PC-9 (cell line): ENCODE results near the gene KCNC4. TPM values are rescaled to one million over a fixed set of nuclear protein-coding genes. Genes with fewer than 3 reads are reported as not detected.

Experiments
- BruUV-seq: library from RNA; stranded (reverse); fragments of 400-500 nt; replicated peaks from 2 replicates; lab custom pipeline; 2021; lab: Mats Ljungman, UMichigan
- CTCF ChIA-PET: fragments of 300-600 bp; sonication (Branson Sonifier 250); formaldehyde crosslinking; loops from one replicate; lab custom pipeline; 2022; ENCODE audit warnings: antibody characterized with exemption; lab: Charles Lee
- POLR2A ChIA-PET: fragments of 300-600 bp; sonication (Branson Sonifier 250); formaldehyde crosslinking; loops from one replicate; lab custom pipeline; 2022; ENCODE audit warnings: antibody characterized with exemption; ENCODE audit not compliant: unreplicated experiment; lab: Charles Lee
- DNase-seq, 2 experiments: peaks; one replicate each; pipeline versions ENCODE4 v3.0.0 to v3.0.0-alpha.2; 2015 to 2022; ENCODE audit warnings: mixed read lengths in 1 of 2
- H2AFZ ChIP-seq: fragments of 200-600 bp; sonication (generic); 2 replicates; pipeline ENCODE4 v1.8.1; 2017; ENCODE audit warnings: antibody characterized with exemption
- H3F3A ChIP-seq: fragments of 200-600 bp; sonication (generic); 2 replicates; pipeline ENCODE4 v1.8.1; 2017; ENCODE audit warnings: antibody characterized with exemption, mild to moderate bottlenecking, low read depth; ENCODE audit not compliant: insufficient read depth
- H3K27ac ChIP-seq: fragments of 200-600 bp; sonication (generic); 2 replicates; pipeline ENCODE4 v1.6.1; 2016; ENCODE audit warnings: mixed run types
- H3K27me3 ChIP-seq: fragments of 200-600 bp; sonication (generic); 2 replicates; pipeline ENCODE4 v1.6.1; 2016; ENCODE audit warnings: low read depth, mixed run types; ENCODE audit not compliant: insufficient read depth
- H3K36me3 ChIP-seq: fragments of 200-600 bp; sonication (generic); 2 replicates; pipeline ENCODE4 v1.6.1; 2016; ENCODE audit warnings: low read depth, mixed run types
- H3K4me1 ChIP-seq: fragments of 200-600 bp; sonication (generic); replicated peaks from 2 replicates; pipeline ENCODE4 v1.6.1; 2016; ENCODE audit warnings: mixed run types; ENCODE audit not compliant: insufficient read depth
- H3K4me2 ChIP-seq: fragments of 200-600 bp; sonication (generic); 2 replicates; pipeline ENCODE4 v1.6.1; 2017; ENCODE audit warnings: mixed run types
- H3K4me3 ChIP-seq: fragments of 200-600 bp; sonication (generic); 2 replicates; pipeline ENCODE4 v1.6.1; 2016; ENCODE audit warnings: mixed run types
- H3K79me2 ChIP-seq: fragments of 200-600 bp; sonication (generic); 2 replicates; pipeline ENCODE4 v1.6.1; 2017; ENCODE audit warnings: low read depth, mixed run types
- H3K9me2 ChIP-seq: fragments of 200-600 bp; sonication (generic); 2 replicates; pipeline ENCODE4 v1.8.1; 2017; ENCODE audit warnings: mild to moderate bottlenecking; ENCODE audit not compliant: insufficient read depth
- H3K9me3 ChIP-seq: fragments of 200-600 bp; sonication (generic); 2 replicates; pipeline ENCODE4 v1.8.1; 2016; ENCODE audit warnings: low read depth; ENCODE audit not compliant: insufficient read depth
- H4K20me1 ChIP-seq: fragments of 200-600 bp; sonication (generic); 2 replicates; pipeline ENCODE4 v1.8.1; 2017; ENCODE audit not compliant: insufficient read depth
- EZH2 ChIP-seq: fragments of 200-600 bp; sonication (generic); IDR thresholded peaks from 2 replicates; pipeline ENCODE4 v1.8.0; 2017; ENCODE audit warnings: antibody characterized with exemption, low read depth
- intact Hi-C: fragments of 100-400 bp; cut with micrococcal nuclease; formaldehyde crosslinking; loops from one replicate; pipeline ENCODE4 v1.10.0; 2022; ENCODE audit not compliant: unreplicated experiment
- total RNA-seq: library from RNA; stranded (reverse); gene quantifications from 2 replicates; pipeline ENCODE4 v1.2.3, GENCODE V29; 2021
- TF ChIP-seq, protein P1 (sequence below): fragments of 200-600 bp; sonication (generic); conservative IDR thresholded peaks from 2 replicates; pipeline ENCODE4 v1.6.1; 2017; ENCODE audit warnings: mixed run types, antibody characterized with exemption, mild to moderate bottlenecking, moderate library complexity

Gene KCNC4
- total RNA-seq, 1 experiment from 2014 or later: 8.6 TPM

DNA sequence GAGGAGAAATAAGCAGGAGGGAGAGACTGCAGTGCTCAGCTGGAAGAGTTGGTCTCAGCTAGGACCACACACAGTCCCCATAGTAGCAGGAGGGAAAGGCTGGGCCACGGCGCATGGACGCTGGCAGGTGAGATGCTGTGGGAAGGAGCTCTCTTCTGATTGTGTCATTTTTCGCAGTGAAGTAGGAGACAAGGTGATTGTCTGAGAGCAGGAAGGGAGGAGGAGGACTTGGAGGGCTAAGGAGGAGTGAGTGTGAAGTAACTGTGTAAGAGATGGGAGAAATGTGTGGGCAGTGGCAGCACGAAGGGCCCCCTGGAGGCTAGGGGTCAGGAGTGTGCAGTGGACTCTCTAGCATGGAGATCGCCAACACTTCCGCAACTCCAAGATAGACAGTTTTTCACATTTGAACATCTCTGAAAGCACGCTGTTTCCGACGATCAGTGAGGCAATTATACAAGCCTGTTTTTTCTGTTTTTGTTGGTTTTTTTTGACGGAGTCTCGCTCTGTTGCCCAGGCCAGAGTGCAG, 26.4 kb upstream of the KCNC4 start:
- H3K36me3 ChIP-seq: no peaks in the 10 kb centered on the region
- intact Hi-C loops: no loop called here
- H3K27me3 ChIP-seq: no peaks in the 10 kb centered on the region
- H3K4me3 ChIP-seq: no peak overlapping the region
- H2AFZ ChIP-seq: no peak overlapping the region
- H3F3A ChIP-seq: peaks cover 26% of the 10 kb centered on the region
- no peaks in the 10 kb centered on the region for H3K79me2 ChIP-seq
- no peak for TF ChIP-seq EZH2
- TF ChIP-seq, protein P1, sequence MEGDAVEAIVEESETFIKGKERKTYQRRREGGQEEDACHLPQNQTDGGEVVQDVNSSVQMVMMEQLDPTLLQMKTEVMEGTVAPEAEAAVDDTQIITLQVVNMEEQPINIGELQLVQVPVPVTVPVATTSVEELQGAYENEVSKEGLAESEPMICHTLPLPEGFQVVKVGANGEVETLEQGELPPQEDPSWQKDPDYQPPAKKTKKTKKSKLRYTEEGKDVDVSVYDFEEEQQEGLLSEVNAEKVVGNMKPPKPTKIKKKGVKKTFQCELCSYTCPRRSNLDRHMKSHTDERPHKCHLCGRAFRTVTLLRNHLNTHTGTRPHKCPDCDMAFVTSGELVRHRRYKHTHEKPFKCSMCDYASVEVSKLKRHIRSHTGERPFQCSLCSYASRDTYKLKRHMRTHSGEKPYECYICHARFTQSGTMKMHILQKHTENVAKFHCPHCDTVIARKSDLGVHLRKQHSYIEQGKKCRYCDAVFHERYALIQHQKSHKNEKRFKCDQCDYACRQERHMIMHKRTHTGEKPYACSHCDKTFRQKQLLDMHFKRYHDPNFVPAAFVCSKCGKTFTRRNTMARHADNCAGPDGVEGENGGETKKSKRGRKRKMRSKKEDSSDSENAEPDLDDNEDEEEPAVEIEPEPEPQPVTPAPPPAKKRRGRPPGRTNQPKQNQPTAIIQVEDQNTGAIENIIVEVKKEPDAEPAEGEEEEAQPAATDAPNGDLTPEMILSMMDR: no peak
- H4K20me1 ChIP-seq: no peaks in the 10 kb centered on the region
- POLR2A ChIA-PET: no interaction called here
- peaks cover 37% of the 10 kb centered on the region for H3K4me1 ChIP-seq
- no peaks in the 10 kb centered on the region for H3K9me2 ChIP-seq
- CTCF ChIA-PET: interaction anchor here (0.5 kb wide), 1 partner anchor 1231 kb away, joined by 3 read pairs; no protein-coding TSS in a partner anchor
- H3K27ac ChIP-seq: no peak overlapping the region
- no peak for DNase-seq
- no peak overlapping the region for H3K4me2 ChIP-seq
- BruUV-seq: no TSS peak
- H3K9me3 ChIP-seq: no peaks in the 10 kb centered on the region

DNA sequence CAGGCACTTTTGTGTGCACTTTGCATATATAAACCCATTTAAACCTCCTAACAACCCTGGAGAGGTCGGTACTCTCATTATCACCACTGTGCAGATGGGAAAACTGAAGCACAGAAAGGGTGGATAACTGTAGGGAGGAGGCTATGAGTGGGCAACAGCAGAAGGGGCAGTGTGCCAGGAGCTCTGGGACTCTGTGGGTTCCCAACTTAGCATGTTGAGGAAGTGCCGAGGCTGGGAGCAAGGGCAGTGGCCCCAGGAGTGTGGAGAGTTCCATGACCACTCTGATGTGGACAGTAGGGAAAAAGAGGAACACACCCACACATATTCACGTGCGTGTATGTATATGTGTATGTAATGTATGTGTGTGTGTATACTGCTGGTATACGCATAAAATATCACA, 25.7 kb upstream of the KCNC4 start:
- H3K9me3 ChIP-seq: no peaks in the 10 kb centered on the region
- no peaks in the 10 kb centered on the region for H3K27me3 ChIP-seq
- no peak overlapping the region for H3K27ac ChIP-seq
- peaks cover 45% of the 10 kb centered on the region for H3K4me1 ChIP-seq
- no peak overlapping the region for H3K4me2 ChIP-seq
- peaks cover 34% of the 10 kb centered on the region for H3F3A ChIP-seq
- TF ChIP-seq, protein P1: no peak
- no peak for TF ChIP-seq EZH2
- no peak for DNase-seq
- H4K20me1 ChIP-seq: no peaks in the 10 kb centered on the region
- no peaks in the 10 kb centered on the region for H3K9me2 ChIP-seq
- POLR2A ChIA-PET: no interaction called here
- H3K4me3 ChIP-seq: no peak overlapping the region
- H2AFZ ChIP-seq: no peak overlapping the region
- intact Hi-C loops: no loop called here
- CTCF ChIA-PET: no interaction called here
- H3K36me3 ChIP-seq: no peaks in the 10 kb centered on the region
- no TSS peak for BruUV-seq
- H3K79me2 ChIP-seq: no peaks in the 10 kb centered on the region

DNA sequence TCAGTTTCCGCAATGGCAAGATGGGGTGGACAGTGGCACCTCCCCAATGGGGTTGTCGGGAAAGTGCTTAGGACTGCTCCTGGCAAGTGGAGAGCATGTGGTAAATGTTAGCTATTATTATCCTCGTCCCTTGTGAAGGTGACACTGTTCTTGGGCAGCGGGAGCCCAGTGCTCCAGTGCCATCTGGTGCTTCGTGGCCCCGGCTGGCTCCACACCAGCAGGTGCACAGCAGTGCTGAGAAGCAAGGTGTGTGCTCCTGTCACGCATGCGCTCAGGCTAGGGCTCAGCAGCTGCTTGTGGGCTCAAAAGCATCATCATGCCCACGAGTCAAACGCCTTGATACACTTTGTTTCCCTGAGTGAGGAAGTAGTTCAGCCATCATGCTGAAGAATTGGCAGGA, 24.9 kb upstream of the KCNC4 start:
- ChIA-PET POLR2A (no interaction called here), CTCF (no interaction called here)
- TF ChIP-seq, protein P1: no peak
- no peak for TF ChIP-seq EZH2
- intact Hi-C loops: no loop called here
- Histone ChIP-seq H3K4me3 (no peak overlapping the region), H3K27ac (no peak overlapping the region), H3K27me3 (no peaks in the 10 kb centered on the region), H4K20me1 (no peaks in the 10 kb centered on the region), H3K9me3 (no peaks in the 10 kb centered on the region), H3K4me2 (no peak overlapping the region), H3K36me3 (no peaks in the 10 kb centered on the region), H3F3A (peaks cover 38% of the 10 kb centered on the region), H3K4me1 (peaks cover 52% of the 10 kb centered on the region), H2AFZ (no peak overlapping the region), H3K79me2 (no peaks in the 10 kb centered on the region), H3K9me2 (no peaks in the 10 kb centered on the region)
- DNase-seq: no peak
- no TSS peak for BruUV-seq
